Measurements from ENCODE around the gene TMEM220. TPM values are rescaled to one million over a fixed set of nuclear protein-coding genes. Genes with fewer than 3 reads are reported as not detected.
A peak's percentile ranks its signal among the peaks of the same experiment; 100 is the strongest.
"Not testable (repeated sequence)": the region's sequence is repeated elsewhere in the genome, so short reads cannot be mapped to it uniquely, and the experiment has no call there.

TMEM220 gene
- total RNA-seq, 1 experiment from 2014 or later: 12.6 TPM

GRCh38 chr17:10698096-10698818 lies 31.6 kb downstream of the TMEM220 start:
- peak; percentile 34 for DNase-seq (ENCODE audit: low read depth, low spot score)
- in situ Hi-C loops (cut with HindIII; ENCODE audit: low pct_unique_long_range_greater_than_20kb, low sequenced_read_pairs): no loop called here

GRCh38 chr17:10697092-10698081 lies 32.4 kb downstream of the TMEM220 start, which contains the start of the genes ADPRM and SCO1:
ADPRM (plus strand) TSS chr17:10697594; CDS start chr17:10704927, 7,333 bp downstream.
SCO1 (minus strand) TSS chr17:10697533; CDS start chr17:10697507, 26 bp downstream.
- DNase-seq (ENCODE audit: low read depth, low spot score): peak; percentile 95
- in situ Hi-C loops (cut with HindIII; ENCODE audit: low pct_unique_long_range_greater_than_20kb, low sequenced_read_pairs): no loop called here

- in situ Hi-C loops (cut with HindIII; ENCODE audit: low pct_unique_long_range_greater_than_20kb, low sequenced_read_pairs); DNase-seq (ENCODE audit: low read depth, low spot score): not testable (repeated sequence)
These were observed 33.9 kb downstream of the TMEM220 start for GRCh38 chr17:10695875-10696407.

- DNase-seq (ENCODE audit: low read depth, low spot score): peak; percentile 19
- in situ Hi-C loops (cut with HindIII; ENCODE audit: low pct_unique_long_range_greater_than_20kb, low sequenced_read_pairs): no loop called here
These were observed 42.3 kb downstream of the TMEM220 start for GRCh38 chr17:10687499-10687898.

GRCh38 chr17:10683853-10684252 lies 46.0 kb downstream of the TMEM220 start:
- in situ Hi-C loops (cut with HindIII; ENCODE audit: low pct_unique_long_range_greater_than_20kb, low sequenced_read_pairs): no loop called here
- peak; percentile 73 for DNase-seq (ENCODE audit: low read depth, low spot score)

GRCh38 chr17:10681866-10682446 lies 47.9 kb downstream of the TMEM220 start:
- in situ Hi-C loops (cut with HindIII; ENCODE audit: low pct_unique_long_range_greater_than_20kb, low sequenced_read_pairs): no loop called here
- no peak for DNase-seq (ENCODE audit: low read depth, low spot score)

GRCh38 chr17:10674704-10675103 lies 55.1 kb downstream of the TMEM220 start:
- in situ Hi-C loops (cut with HindIII; ENCODE audit: low pct_unique_long_range_greater_than_20kb, low sequenced_read_pairs): no loop called here
- DNase-seq (ENCODE audit: low read depth, low spot score): no peak

GRCh38 chr17:10673312-10673711 lies 56.5 kb downstream of the TMEM220 start:
- DNase-seq (ENCODE audit: low read depth, low spot score): no peak
- in situ Hi-C loops (cut with HindIII; ENCODE audit: low pct_unique_long_range_greater_than_20kb, low sequenced_read_pairs): no loop called here

GRCh38 chr17:10668775-10669174 lies 61.0 kb downstream of the TMEM220 start:
- in situ Hi-C loops (cut with HindIII; ENCODE audit: low pct_unique_long_range_greater_than_20kb, low sequenced_read_pairs): no loop called here
- no peak for DNase-seq (ENCODE audit: low read depth, low spot score)

GRCh38 chr17:10666906-10667305 lies 62.9 kb downstream of the TMEM220 start:
- in situ Hi-C loops (cut with HindIII; ENCODE audit: low pct_unique_long_range_greater_than_20kb, low sequenced_read_pairs): no loop called here
- DNase-seq (ENCODE audit: low read depth, low spot score): no peak

- in situ Hi-C loops (cut with HindIII; ENCODE audit: low pct_unique_long_range_greater_than_20kb, low sequenced_read_pairs): no loop called here
- no peak for DNase-seq (ENCODE audit: low read depth, low spot score)
These were observed 65.3 kb downstream of the TMEM220 start for GRCh38 chr17:10664571-10664970.

Other genes starting within 250 kb of the TMEM220 start
- gene MYH1, start 211.5 kb downstream of the TMEM220 start, total RNA-seq (2014; rRNA removed; shearing (Covaris generic)): not detected in 2 replicates
- not detected in 2 replicates for gene MYH2, start 180.4 kb downstream of the TMEM220 start, total RNA-seq (2014; rRNA removed; shearing (Covaris generic))
- 0.71 and 1.3 TPM in 2 replicates for gene MYH3, start 72.7 kb downstream of the TMEM220 start, total RNA-seq (2014; rRNA removed; shearing (Covaris generic))
- 59.4 and 62.4 TPM in 2 replicates for gene SCO1, start 32.5 kb downstream of the TMEM220 start, total RNA-seq (2014; rRNA removed; shearing (Covaris generic))
- 13.4 and 15.1 TPM in 2 replicates for gene ADPRM, start 32.4 kb downstream of the TMEM220 start, total RNA-seq (2014; rRNA removed; shearing (Covaris generic))
- not detected in 2 replicates for gene TMEM238L, start 74.1 kb upstream of the TMEM220 start, total RNA-seq (2014; rRNA removed; shearing (Covaris generic))
- gene PIRT, start 108.1 kb upstream of the TMEM220 start, total RNA-seq (2014; rRNA removed; shearing (Covaris generic)): not detected in 2 replicates